ENCODE results near the gene VPS8. TPM values are rescaled to one million over a fixed set of nuclear protein-coding genes. Genes with fewer than 3 reads are reported as not detected.

VPS8 gene
- total and polyA plus RNA-seq, 4 donors: 4.2 to 34.9 (median 22.9) TPM

DNA sequence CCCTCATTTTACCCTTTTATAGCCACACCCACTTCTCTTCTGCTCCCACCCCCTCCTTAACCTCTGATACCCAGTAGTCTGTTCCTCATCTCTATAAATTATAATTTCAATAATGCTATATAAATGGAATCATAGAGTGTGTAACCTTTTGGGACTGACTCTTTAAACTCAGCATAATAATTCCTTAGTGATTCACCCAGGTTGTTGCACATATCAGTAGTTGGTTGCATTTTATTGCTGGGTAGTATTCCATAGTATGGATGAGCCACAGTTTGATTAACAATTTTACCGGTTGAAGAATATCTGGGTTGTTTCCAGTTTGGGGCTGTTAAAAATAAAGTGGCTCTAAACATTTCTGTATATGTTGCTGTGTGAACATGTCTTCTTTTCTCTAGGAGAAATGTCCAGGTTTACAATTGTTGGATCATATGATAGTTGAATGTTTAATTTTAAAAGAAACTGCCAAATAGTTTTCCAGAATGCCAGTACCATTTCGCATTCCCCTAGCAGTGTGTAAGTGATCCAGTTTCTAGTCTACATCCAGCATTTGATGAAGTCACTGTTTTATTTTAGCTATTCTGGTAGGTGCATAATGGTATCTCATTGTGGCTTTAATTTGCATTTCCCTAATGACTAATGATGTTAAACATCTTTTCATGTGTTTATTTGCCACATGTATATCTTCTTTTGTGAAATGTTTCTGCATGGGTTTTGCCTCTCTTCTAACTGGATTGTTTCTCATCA lies 68.5 kb downstream of the VPS8 start:
- H3K36me3 ChIP-seq (ENCODE audit: control insufficient read depth in 4 of 4, insufficient read depth in 3 of 4, low read depth in 1 of 4, low read length in 3 of 4): peaks cover 4 to 16% (median 8%) of the 10 kb centered on the region in 4 donors
- H3K9me3 ChIP-seq (ENCODE audit: control insufficient read depth in 4 of 4, low read length in 3 of 4): no peaks in the 10 kb centered on the region
- no peak for DNase-seq (ENCODE audit: low spot score)
- H3K4me1 ChIP-seq (ENCODE audit: control insufficient read depth in 4 of 4, insufficient read depth in 4 of 4, low read length in 3 of 4): no peaks in the 10 kb centered on the region
- TF ChIP-seq RAD21 (IDR thresholded peaks at IDR 0.05) (no peak), HNF4A (conservative IDR thresholded peaks at IDR 0.05) (no peak), SP1 (IDR thresholded peaks at IDR 0.05) (no peak), YY1 (IDR thresholded peaks at IDR 0.05) (no peak), NR2F2 (IDR thresholded peaks at IDR 0.05) (no peak), HNF4G (IDR thresholded peaks at IDR 0.05) (no peak), FOXA2 (IDR thresholded peaks at IDR 0.05) (no peak)
- no peak overlapping the region for H3K27ac ChIP-seq (ENCODE audit: low read depth in 1 of 2, low read length in 2 of 2)
- no peak overlapping the region for H3K4me3 ChIP-seq (ENCODE audit: low read depth in 1 of 3, low read length in 3 of 3)
- no peaks in the 10 kb centered on the region for H3K27me3 ChIP-seq (ENCODE audit: control insufficient read depth in 4 of 4, insufficient read depth in 4 of 4, low read length in 3 of 4)
- WGBS: 98% methylated on average over 2 of the region's 2 CpGs
- H3K9ac ChIP-seq (ENCODE audit: low read depth in 1 of 2, low read length in 2 of 2): no peak overlapping the region

DNA sequence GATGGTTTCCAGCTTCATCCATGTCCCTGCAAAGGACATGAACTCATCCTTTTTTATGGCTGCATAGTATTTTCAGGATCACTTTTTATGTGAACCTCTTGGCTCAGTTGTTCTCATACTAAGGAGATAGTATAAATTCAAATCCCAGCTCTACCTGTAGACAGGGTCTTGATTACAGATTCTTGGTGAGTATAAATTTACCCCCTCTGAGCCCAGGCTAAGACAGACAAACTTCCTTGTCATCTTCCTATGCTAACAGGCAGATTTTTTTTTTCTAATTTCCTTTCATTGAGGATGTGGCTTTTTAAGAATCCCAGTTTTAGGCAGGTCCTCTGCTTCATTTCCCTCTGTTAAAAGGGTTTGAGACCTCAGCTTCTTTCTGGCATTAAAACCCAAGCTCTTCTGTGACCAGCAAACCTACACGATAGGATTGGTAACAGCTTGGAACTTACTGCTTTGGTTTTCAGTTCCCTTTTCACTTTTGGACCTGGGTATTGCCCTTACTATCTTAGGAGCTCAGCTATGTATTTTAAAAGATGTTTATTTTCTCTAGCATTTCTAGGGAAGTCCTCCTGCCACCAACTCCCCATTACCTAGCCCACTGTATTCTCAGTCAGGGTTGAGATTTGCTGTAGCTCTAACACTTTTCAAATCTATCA lies 72.5 kb downstream of the VPS8 start:
- Histone ChIP-seq H3K4me3 (ENCODE audit: low read depth in 1 of 3, low read length in 3 of 3) (no peak overlapping the region), H3K27ac (ENCODE audit: low read depth in 1 of 2, low read length in 2 of 2) (no peak overlapping the region), H3K36me3 (ENCODE audit: control insufficient read depth in 4 of 4, insufficient read depth in 3 of 4, low read depth in 1 of 4, low read length in 3 of 4) (peaks cover 0 to 6% (median under 1%) of the 10 kb centered on the region in 4 donors), H3K9me3 (ENCODE audit: control insufficient read depth in 4 of 4, low read length in 3 of 4) (no peaks in the 10 kb centered on the region), H3K4me1 (ENCODE audit: control insufficient read depth in 4 of 4, insufficient read depth in 4 of 4, low read length in 3 of 4) (no peaks in the 10 kb centered on the region), H3K27me3 (ENCODE audit: control insufficient read depth in 4 of 4, insufficient read depth in 4 of 4, low read length in 3 of 4) (no peaks in the 10 kb centered on the region), H3K9ac (ENCODE audit: low read depth in 1 of 2, low read length in 2 of 2) (no peak overlapping the region)
- 94% methylated on average over 1 of the region's 1 CpG for WGBS
- TF ChIP-seq, protein P1, sequence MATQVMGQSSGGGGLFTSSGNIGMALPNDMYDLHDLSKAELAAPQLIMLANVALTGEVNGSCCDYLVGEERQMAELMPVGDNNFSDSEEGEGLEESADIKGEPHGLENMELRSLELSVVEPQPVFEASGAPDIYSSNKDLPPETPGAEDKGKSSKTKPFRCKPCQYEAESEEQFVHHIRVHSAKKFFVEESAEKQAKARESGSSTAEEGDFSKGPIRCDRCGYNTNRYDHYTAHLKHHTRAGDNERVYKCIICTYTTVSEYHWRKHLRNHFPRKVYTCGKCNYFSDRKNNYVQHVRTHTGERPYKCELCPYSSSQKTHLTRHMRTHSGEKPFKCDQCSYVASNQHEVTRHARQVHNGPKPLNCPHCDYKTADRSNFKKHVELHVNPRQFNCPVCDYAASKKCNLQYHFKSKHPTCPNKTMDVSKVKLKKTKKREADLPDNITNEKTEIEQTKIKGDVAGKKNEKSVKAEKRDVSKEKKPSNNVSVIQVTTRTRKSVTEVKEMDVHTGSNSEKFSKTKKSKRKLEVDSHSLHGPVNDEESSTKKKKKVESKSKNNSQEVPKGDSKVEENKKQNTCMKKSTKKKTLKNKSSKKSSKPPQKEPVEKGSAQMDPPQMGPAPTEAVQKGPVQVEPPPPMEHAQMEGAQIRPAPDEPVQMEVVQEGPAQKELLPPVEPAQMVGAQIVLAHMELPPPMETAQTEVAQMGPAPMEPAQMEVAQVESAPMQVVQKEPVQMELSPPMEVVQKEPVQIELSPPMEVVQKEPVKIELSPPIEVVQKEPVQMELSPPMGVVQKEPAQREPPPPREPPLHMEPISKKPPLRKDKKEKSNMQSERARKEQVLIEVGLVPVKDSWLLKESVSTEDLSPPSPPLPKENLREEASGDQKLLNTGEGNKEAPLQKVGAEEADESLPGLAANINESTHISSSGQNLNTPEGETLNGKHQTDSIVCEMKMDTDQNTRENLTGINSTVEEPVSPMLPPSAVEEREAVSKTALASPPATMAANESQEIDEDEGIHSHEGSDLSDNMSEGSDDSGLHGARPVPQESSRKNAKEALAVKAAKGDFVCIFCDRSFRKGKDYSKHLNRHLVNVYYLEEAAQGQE (IDR thresholded peaks at IDR 0.05): no peak
- TF ChIP-seq TAF1 (conservative IDR thresholded peaks at IDR 0.05) (no peak), FOXA1 (IDR thresholded peaks at IDR 0.05) (no peak), HNF4A (conservative IDR thresholded peaks at IDR 0.05) (no peak), SP1 (IDR thresholded peaks at IDR 0.05) (no peak), GABPA (IDR thresholded peaks at IDR 0.05 in 1 of 2, conservative IDR thresholded peaks at IDR 0.05 in 1 of 2) (no peak), RXRA (IDR thresholded peaks at IDR 0.05) (no peak)
- TF ChIP-seq, protein P2, sequence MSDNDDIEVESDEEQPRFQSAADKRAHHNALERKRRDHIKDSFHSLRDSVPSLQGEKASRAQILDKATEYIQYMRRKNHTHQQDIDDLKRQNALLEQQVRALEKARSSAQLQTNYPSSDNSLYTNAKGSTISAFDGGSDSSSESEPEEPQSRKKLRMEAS (IDR thresholded peaks at IDR 0.05): no peak
- TF ChIP-seq, protein P3, sequence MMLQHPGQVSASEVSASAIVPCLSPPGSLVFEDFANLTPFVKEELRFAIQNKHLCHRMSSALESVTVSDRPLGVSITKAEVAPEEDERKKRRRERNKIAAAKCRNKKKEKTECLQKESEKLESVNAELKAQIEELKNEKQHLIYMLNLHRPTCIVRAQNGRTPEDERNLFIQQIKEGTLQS (IDR thresholded peaks at IDR 0.05): no peak
- DNase-seq (ENCODE audit: low spot score): no peak

Data from liver (tissue), 9 donors.